Measurements from ENCODE around the gene TRIM40. TPM values are rescaled to one million over a fixed set of nuclear protein-coding genes. Genes with fewer than 3 reads are reported as not detected.

The TRIM40 gene
- total and polyA plus RNA-seq, 2 of the 13 experiments (the other 11 are each of a cell fraction or from before 2014, with no cell fraction given): 0.58 TPM; not detected in 1

DNA sequence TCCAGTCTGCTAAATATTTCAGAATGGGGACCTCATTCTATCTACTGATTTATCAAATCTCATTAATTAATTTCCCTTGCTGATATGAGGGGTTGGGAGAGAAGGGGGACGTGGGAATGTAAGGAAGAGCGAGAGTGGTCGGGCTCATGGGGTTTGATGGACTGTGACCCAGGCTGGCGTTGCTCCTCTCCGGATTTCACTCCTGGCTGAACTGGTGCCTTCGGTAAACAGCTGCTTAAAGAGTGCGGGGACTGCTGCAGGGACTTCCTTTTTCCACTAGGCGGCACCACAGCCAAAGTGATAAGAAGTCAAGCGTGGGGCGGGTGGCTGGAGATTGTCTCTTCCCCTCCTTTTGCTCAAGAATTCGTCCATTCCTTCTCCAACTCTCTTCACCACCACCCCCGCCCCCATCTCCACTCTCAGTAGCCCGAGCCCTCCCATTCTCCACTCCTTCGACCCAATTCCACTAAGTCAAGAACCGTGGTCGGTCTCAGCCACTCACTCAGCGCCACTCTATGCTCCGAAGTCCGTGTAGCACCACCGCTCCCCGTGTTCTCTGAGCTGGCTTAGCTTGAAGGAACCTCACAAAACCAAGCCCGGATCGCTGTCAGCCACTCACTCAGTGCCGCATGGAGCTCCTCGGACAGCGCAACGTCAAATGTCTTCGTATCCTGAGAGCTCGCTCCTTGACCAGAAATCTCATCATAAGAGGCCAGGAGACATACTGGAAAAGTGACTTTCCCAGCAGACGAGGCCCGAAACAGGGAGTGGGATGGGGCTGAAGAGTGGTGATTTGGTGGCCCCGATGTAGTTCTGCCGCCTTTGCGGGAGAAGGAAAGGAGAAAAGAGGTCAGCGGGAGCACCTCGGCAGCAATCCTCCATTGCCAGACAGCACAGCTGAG lies 32.7 kb upstream of the TRIM40 start (continued):
- TF ChIP-seq PHF8 (CRISPR knock-in tag; IDR thresholded peaks at IDR 0.05) (no peak; the same call in 1 of the 2 replicates), ZNF567 (CRISPR knock-in tag; IDR thresholded peaks at IDR 0.05; ENCODE audit: borderline replicate concordance) (peak; percentile 91; the same call in 1 of the 2 replicates), GTF2F1 (IDR thresholded peaks at IDR 0.05; ENCODE audit: low read length) (no peak), ZNF563 (CRISPR knock-in tag; IDR thresholded peaks at IDR 0.05) (peak; percentile 77; the same call in 1 of the 2 replicates), ZNF746 (CRISPR knock-in tag; IDR thresholded peaks at IDR 0.05) (0 out of 2 replicates have a peak, but pooled peaks have one; percentile 70), ZNF543 (CRISPR knock-in tag; IDR thresholded peaks at IDR 0.05) (no peak), FOSL2 (CRISPR knock-in tag; IDR thresholded peaks at IDR 0.05) (no peak), PHF20 (CRISPR knock-in tag; IDR thresholded peaks at IDR 0.05) (no peak), ATM (IDR thresholded peaks at IDR 0.05; ENCODE audit: borderline replicate concordance) (no peak), SIN3A (IDR thresholded peaks at IDR 0.05; ENCODE audit: borderline replicate concordance, low read depth, low read length) (peak; percentile 47; the same call in 1 of the 2 replicates), ZKSCAN1 (IDR thresholded peaks at IDR 0.05; ENCODE audit: low read length) (no peak), ZFP1 (CRISPR knock-in tag; IDR thresholded peaks at IDR 0.05) (0 out of 2 replicates have a peak, but pooled peaks have one; percentile 67), ZNF205 (CRISPR knock-in tag; IDR thresholded peaks at IDR 0.05) (peak; percentile 84; the same call in 1 of the 2 replicates), PHB2 (IDR thresholded peaks at IDR 0.05; ENCODE audit: partially characterized antibody) (no peak), NFIB (CRISPR knock-in tag; IDR thresholded peaks at IDR 0.05; ENCODE audit: borderline replicate concordance) (no peak), SRSF4 (IDR thresholded peaks at IDR 0.05; ENCODE audit: low read depth, low read length, poor library complexity, severe bottlenecking) (no peak), KAT7 (CRISPR knock-in tag; IDR thresholded peaks at IDR 0.05; ENCODE audit: borderline replicate concordance) (peak; percentile 70; the same call in 1 of the 2 replicates), SRSF9 (IDR thresholded peaks at IDR 0.05; ENCODE audit: borderline replicate concordance, insufficient read depth, low read depth, low read length, poor library complexity, severe bottlenecking) (no peak), ZFP41 (CRISPR knock-in tag; IDR thresholded peaks at IDR 0.05; ENCODE audit: borderline replicate concordance) (no peak)
- TF ChIP-seq, protein P1, sequence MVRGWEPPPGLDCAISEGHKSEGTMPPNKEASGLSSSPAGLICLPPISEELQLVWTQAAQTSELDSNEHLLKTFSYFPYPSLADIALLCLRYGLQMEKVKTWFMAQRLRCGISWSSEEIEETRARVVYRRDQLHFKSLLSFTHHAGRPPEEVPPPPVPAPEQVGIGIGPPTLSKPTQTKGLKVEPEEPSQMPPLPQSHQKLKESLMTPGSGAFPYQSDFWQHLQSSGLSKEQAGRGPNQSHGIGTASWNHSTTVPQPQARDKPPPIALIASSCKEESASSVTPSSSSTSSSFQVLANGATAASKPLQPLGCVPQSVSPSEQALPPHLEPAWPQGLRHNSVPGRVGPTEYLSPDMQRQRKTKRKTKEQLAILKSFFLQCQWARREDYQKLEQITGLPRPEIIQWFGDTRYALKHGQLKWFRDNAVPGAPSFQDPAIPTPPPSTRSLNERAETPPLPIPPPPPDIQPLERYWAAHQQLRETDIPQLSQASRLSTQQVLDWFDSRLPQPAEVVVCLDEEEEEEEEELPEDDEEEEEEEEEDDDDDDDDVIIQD (CRISPR knock-in tag; IDR thresholded peaks at IDR 0.05; ENCODE audit: low read depth): peak; percentile 55; the same call in 1 of the 2 replicates
- TF ChIP-seq, protein P2, sequence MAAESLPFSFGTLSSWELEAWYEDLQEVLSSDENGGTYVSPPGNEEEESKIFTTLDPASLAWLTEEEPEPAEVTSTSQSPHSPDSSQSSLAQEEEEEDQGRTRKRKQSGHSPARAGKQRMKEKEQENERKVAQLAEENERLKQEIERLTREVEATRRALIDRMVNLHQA (CRISPR knock-in tag; IDR thresholded peaks at IDR 0.05): no peak
- TF ChIP-seq, protein P3, sequence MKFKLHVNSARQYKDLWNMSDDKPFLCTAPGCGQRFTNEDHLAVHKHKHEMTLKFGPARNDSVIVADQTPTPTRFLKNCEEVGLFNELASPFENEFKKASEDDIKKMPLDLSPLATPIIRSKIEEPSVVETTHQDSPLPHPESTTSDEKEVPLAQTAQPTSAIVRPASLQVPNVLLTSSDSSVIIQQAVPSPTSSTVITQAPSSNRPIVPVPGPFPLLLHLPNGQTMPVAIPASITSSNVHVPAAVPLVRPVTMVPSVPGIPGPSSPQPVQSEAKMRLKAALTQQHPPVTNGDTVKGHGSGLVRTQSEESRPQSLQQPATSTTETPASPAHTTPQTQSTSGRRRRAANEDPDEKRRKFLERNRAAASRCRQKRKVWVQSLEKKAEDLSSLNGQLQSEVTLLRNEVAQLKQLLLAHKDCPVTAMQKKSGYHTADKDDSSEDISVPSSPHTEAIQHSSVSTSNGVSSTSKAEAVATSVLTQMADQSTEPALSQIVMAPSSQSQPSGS (CRISPR knock-in tag; IDR thresholded peaks at IDR 0.05): no peak
- TF ChIP-seq, protein P4, sequence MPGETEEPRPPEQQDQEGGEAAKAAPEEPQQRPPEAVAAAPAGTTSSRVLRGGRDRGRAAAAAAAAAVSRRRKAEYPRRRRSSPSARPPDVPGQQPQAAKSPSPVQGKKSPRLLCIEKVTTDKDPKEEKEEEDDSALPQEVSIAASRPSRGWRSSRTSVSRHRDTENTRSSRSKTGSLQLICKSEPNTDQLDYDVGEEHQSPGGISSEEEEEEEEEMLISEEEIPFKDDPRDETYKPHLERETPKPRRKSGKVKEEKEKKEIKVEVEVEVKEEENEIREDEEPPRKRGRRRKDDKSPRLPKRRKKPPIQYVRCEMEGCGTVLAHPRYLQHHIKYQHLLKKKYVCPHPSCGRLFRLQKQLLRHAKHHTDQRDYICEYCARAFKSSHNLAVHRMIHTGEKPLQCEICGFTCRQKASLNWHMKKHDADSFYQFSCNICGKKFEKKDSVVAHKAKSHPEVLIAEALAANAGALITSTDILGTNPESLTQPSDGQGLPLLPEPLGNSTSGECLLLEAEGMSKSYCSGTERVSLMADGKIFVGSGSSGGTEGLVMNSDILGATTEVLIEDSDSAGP (CRISPR knock-in tag; IDR thresholded peaks at IDR 0.05; ENCODE audit: borderline replicate concordance): peak; percentile 63; the same call in 1 of the 2 replicates

All from HepG2 (cell line).